Neural cell (in vitro differentiated cells): ENCODE data around the gene PRDM11. TPM values are rescaled to one million over a fixed set of nuclear protein-coding genes. Genes with fewer than 3 reads are reported as not detected.

Source experiments
- H2AFZ ChIP-seq: fragments of 200-600, 300-800 bp; sonication (generic), shearing (Covaris generic); 2 replicates; pipeline ENCODE4 v1.6.0; 2014; ENCODE audit warnings: low read depth, mild to moderate bottlenecking, antibody characterized with exemption, low read length, moderate library complexity
- H3F3A ChIP-seq: fragments of 200-600 bp; shearing (Covaris generic); 2 replicates; pipeline ENCODE4 v1.6.1; 2016; ENCODE audit warnings: mild to moderate bottlenecking, moderate library complexity, mixed read lengths, antibody characterized with exemption, low read length; ENCODE audit not compliant: insufficient read depth, poor library complexity, severe bottlenecking
- H3K27ac ChIP-seq: fragments of 200-600, 300-800 bp; sonication (generic), shearing (Covaris generic); 2 replicates; pipeline ENCODE4 v1.5.1; 2014; ENCODE audit warnings: mild to moderate bottlenecking, low read length, moderate library complexity
- H3K27me3 ChIP-seq: fragments of 300-800, 200-600 bp; sonication (generic), shearing (Covaris generic); 2 replicates; pipeline ENCODE4 v1.6.0; 2014; ENCODE audit warnings: mild to moderate bottlenecking, low read depth, low read length, moderate library complexity; ENCODE audit not compliant: insufficient read depth
- H3K36me3 ChIP-seq: fragments of 300-800, 200-600 bp; sonication (generic), shearing (Covaris generic); 2 replicates; pipeline ENCODE4 v1.5.1; 2014; ENCODE audit warnings: mild to moderate bottlenecking, antibody characterized with exemption, low read length, moderate library complexity; ENCODE audit not compliant: insufficient read depth
- H3K4me2 ChIP-seq: fragments of 300-800, 200-600 bp; sonication (generic), shearing (Covaris generic); 2 replicates; pipeline ENCODE4 v1.6.0; 2014; ENCODE audit warnings: mild to moderate bottlenecking, low read length
- H3K4me3 ChIP-seq: fragments of 300-800, 200-600 bp; sonication (generic), shearing (Covaris generic); 2 replicates; pipeline ENCODE4 v1.5.1; 2014; ENCODE audit warnings: mild to moderate bottlenecking, low read length, moderate library complexity
- H3K79me2 ChIP-seq: fragments of 200-600 bp; shearing (Covaris generic); replicated peaks from 2 replicates; pipeline ENCODE4 v1.6.0; 2014; ENCODE audit warnings: mild to moderate bottlenecking, low read length, moderate library complexity; ENCODE audit not compliant: insufficient read depth
- H3K9ac ChIP-seq: fragments of 300-800, 200-600 bp; sonication (generic), shearing (Covaris generic); 2 replicates; pipeline ENCODE4 v1.6.1; 2016; ENCODE audit warnings: mild to moderate bottlenecking, low read length, mixed read lengths
- H3K9me2 ChIP-seq: fragments of 200-600 bp; shearing (Covaris generic); 2 replicates; pipeline ENCODE4 v1.6.1; 2016; ENCODE audit warnings: mild to moderate bottlenecking, low read length, mixed read lengths; ENCODE audit not compliant: insufficient read depth
- H3K9me3 ChIP-seq: fragments of 200-600, 300-800 bp; sonication (generic), shearing (Covaris generic); 2 replicates; pipeline ENCODE4 v1.6.1; 2016; ENCODE audit warnings: mild to moderate bottlenecking, mixed run types, low read length, moderate library complexity, mixed read lengths
- H4K20me1 ChIP-seq: fragments of 200-600 bp; shearing (Covaris generic); 2 replicates; pipeline ENCODE4 v1.6.1; 2016; ENCODE audit warnings: mild to moderate bottlenecking, mixed run types; ENCODE audit not compliant: insufficient read depth
- EP300 ChIP-seq: fragments of 450-650 bp; conservative IDR thresholded peaks from 2 replicates; pipeline ENCODE4 v1.6.1; 2014; ENCODE audit warnings: antibody characterized with exemption, mild to moderate bottlenecking, moderate library complexity; ENCODE audit not compliant: poor library complexity, severe bottlenecking
- EZH2 ChIP-seq: fragments of 200-600, 300-800 bp; shearing (Covaris generic), sonication (generic); IDR thresholded peaks from 2 replicates; pipeline ENCODE4 v1.6.1; 2014; ENCODE audit warnings: antibody characterized with exemption, low read length, borderline replicate concordance, mild to moderate bottlenecking; ENCODE audit not compliant: insufficient read depth, poor library complexity, severe bottlenecking
- MXI1 ChIP-seq: fragments of 450-650 bp; conservative IDR thresholded peaks from 2 replicates; pipeline ENCODE4 v1.6.1; 2014; ENCODE audit warnings: antibody characterized with exemption, mild to moderate bottlenecking; ENCODE audit not compliant: poor library complexity, severe bottlenecking
- POLR2AphosphoS5 ChIP-seq: IDR thresholded peaks from 2 replicates; pipeline ENCODE4 v1.6.1; 2012
- RAD21 ChIP-seq: fragments of 450-650 bp; conservative IDR thresholded peaks from 2 replicates; pipeline ENCODE4 v1.6.1; 2014; ENCODE audit warnings: antibody characterized with exemption, mild to moderate bottlenecking, moderate library complexity
- SMC3 ChIP-seq: fragments of 450-650 bp; conservative IDR thresholded peaks from 2 replicates; pipeline ENCODE4 v1.6.1; 2014; ENCODE audit warnings: antibody characterized with exemption, mild to moderate bottlenecking, moderate library complexity; ENCODE audit not compliant: poor library complexity
- TAF1 ChIP-seq: IDR thresholded peaks from 2 replicates; pipeline ENCODE4 v1.6.1; 2012; ENCODE audit warnings: low read depth
- polyA plus RNA-seq: library from polyadenylated mRNA; depleted of rRNA; stranded (reverse); fragments of >200 nt; gene quantifications from 2 replicates; pipeline ENCODE4 v1.2.3, GENCODE V29; 2014
- TF ChIP-seq, protein P1 (sequence below): fragments of 450-650 bp; IDR thresholded peaks from 2 replicates; pipeline ENCODE4 v1.5.1; 2014; ENCODE audit warnings: antibody characterized with exemption, mild to moderate bottlenecking, moderate library complexity; ENCODE audit not compliant: poor library complexity, severe bottlenecking
- TF ChIP-seq, protein P2 (sequence below): IDR thresholded peaks from 2 replicates; pipeline ENCODE4 v1.6.1; 2012; ENCODE audit warnings: borderline replicate concordance

Gene PRDM11
- polyA plus RNA-seq, 1 donor from 2014 or later, result 2.0 TPM

DNA sequence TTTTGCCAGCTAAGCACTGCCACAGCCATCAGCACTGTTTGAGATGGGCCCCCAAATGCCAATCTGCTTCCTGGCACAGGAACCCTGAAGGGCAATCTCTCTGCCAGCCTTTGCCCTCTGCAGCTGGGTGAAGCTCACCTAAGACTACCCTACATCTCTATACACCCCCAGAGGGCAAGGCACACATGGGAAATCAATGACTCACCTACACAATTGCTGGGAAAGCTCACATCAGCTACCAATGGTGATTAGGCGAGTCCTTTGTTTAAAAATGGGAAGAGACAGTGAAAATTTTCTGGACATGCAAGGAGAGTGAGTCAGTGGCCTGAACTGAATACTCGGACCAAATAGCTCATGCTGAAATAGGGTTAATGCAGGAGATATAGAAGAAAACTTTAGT, 12.6 kb upstream of the PRDM11 start:
- Histone ChIP-seq H3K9ac (no peak overlapping the region), H3F3A (no peaks in the 10 kb centered on the region), H2AFZ (no peak overlapping the region), H3K4me2 (no peak overlapping the region), H3K79me2 (no peaks in the 10 kb centered on the region), H3K36me3 (no peaks in the 10 kb centered on the region), H3K27ac (no peak overlapping the region), H3K27me3 (no peaks in the 10 kb centered on the region), H3K9me3 (peaks cover 3% of the 10 kb centered on the region), H3K4me3 (no peak overlapping the region), H3K9me2 (no peaks in the 10 kb centered on the region), H4K20me1 (no peaks in the 10 kb centered on the region)
- TF ChIP-seq, protein P1, sequence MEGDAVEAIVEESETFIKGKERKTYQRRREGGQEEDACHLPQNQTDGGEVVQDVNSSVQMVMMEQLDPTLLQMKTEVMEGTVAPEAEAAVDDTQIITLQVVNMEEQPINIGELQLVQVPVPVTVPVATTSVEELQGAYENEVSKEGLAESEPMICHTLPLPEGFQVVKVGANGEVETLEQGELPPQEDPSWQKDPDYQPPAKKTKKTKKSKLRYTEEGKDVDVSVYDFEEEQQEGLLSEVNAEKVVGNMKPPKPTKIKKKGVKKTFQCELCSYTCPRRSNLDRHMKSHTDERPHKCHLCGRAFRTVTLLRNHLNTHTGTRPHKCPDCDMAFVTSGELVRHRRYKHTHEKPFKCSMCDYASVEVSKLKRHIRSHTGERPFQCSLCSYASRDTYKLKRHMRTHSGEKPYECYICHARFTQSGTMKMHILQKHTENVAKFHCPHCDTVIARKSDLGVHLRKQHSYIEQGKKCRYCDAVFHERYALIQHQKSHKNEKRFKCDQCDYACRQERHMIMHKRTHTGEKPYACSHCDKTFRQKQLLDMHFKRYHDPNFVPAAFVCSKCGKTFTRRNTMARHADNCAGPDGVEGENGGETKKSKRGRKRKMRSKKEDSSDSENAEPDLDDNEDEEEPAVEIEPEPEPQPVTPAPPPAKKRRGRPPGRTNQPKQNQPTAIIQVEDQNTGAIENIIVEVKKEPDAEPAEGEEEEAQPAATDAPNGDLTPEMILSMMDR, result no peak
- no peak for TF ChIP-seq TAF1
- TF ChIP-seq SMC3, result no peak
- no peak for TF ChIP-seq EP300
- TF ChIP-seq, protein P2, sequence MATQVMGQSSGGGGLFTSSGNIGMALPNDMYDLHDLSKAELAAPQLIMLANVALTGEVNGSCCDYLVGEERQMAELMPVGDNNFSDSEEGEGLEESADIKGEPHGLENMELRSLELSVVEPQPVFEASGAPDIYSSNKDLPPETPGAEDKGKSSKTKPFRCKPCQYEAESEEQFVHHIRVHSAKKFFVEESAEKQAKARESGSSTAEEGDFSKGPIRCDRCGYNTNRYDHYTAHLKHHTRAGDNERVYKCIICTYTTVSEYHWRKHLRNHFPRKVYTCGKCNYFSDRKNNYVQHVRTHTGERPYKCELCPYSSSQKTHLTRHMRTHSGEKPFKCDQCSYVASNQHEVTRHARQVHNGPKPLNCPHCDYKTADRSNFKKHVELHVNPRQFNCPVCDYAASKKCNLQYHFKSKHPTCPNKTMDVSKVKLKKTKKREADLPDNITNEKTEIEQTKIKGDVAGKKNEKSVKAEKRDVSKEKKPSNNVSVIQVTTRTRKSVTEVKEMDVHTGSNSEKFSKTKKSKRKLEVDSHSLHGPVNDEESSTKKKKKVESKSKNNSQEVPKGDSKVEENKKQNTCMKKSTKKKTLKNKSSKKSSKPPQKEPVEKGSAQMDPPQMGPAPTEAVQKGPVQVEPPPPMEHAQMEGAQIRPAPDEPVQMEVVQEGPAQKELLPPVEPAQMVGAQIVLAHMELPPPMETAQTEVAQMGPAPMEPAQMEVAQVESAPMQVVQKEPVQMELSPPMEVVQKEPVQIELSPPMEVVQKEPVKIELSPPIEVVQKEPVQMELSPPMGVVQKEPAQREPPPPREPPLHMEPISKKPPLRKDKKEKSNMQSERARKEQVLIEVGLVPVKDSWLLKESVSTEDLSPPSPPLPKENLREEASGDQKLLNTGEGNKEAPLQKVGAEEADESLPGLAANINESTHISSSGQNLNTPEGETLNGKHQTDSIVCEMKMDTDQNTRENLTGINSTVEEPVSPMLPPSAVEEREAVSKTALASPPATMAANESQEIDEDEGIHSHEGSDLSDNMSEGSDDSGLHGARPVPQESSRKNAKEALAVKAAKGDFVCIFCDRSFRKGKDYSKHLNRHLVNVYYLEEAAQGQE, result no peak
- no peak for TF ChIP-seq MXI1
- no peak for TF ChIP-seq RAD21
- no peak for TF ChIP-seq EZH2
- TF ChIP-seq POLR2AphosphoS5, result no peak

DNA sequence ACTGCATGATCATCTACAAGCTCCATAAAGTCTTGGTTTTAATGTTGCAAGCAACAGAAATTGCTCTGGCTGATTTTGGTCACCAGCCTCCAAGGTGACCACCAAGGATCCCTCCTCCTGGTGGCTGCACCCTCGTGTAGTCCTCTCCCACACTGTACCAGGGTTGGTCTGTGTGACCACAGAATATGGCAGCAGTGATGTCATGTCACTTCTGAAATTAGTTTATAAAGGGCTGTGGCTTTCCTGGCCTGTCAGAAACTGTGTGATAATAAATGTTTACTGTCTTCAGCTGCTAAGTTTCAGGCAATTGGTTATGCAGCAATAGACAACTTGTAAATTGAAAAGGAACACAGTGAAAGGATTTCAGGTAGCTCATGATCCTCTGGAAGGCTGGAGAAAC, 5.3 kb upstream of the PRDM11 start:
- Histone ChIP-seq H3K9ac (no peak overlapping the region), H3K4me3 (no peak overlapping the region), H2AFZ (no peak overlapping the region), H4K20me1 (no peaks in the 10 kb centered on the region), H3K79me2 (no peaks in the 10 kb centered on the region), H3K27me3 (no peaks in the 10 kb centered on the region), H3K4me2 (no peak overlapping the region), H3K9me3 (no peaks in the 10 kb centered on the region), H3K9me2 (no peaks in the 10 kb centered on the region), H3K36me3 (no peaks in the 10 kb centered on the region), H3K27ac (no peak overlapping the region), H3F3A (no peaks in the 10 kb centered on the region)
- TF ChIP-seq POLR2AphosphoS5, result no peak
- no peak for TF ChIP-seq MXI1
- TF ChIP-seq RAD21, result no peak
- TF ChIP-seq, protein P1, result no peak
- no peak for TF ChIP-seq EZH2
- no peak for TF ChIP-seq SMC3
- TF ChIP-seq, protein P2, result no peak
